Right lobe of liver (tissue), 6 donors: ENCODE data around the gene MAPK14. TPM values are rescaled to one million over a fixed set of nuclear protein-coding genes. Genes with fewer than 3 reads are reported as not detected.

Experiments used
- ATAC-seq, 4 donors: fragments of 200-7000 bp; cut with Tn5 transposase; one replicate each; pipeline ENCODE4 v1.9.1; 2020; ENCODE audit warnings: mild to moderate bottlenecking in 4 of 4, moderate library complexity in 4 of 4
- DNase-seq, 3 donors: peaks; one replicate each; pipeline ENCODE4 v3.0.0-alpha.2; 2020
- H3K27ac ChIP-seq, 3 donors: fragments of 200-600 bp; one replicate each; pipeline ENCODE4 v1.8.0; 2022
- H3K27me3 ChIP-seq, 2 donors: fragments of 200-600 bp; one replicate each; pipeline ENCODE4 v1.8.0; 2022
- H3K36me3 ChIP-seq, 4 donors: fragments of 200-600 bp; sonication (generic) in 1 of 4; one replicate each; pipeline versions ENCODE4 v1.5.1 to v1.8.0; 2017 to 2022; ENCODE audit warnings: control low read depth in 1 of 4
- H3K4me1 ChIP-seq, 4 donors: fragments of 200-600 bp; sonication (generic) in 1 of 4; one replicate each; pipeline versions ENCODE4 v1.5.1 to v1.8.0; 2017 to 2022; ENCODE audit warnings: control low read depth in 1 of 4
- H3K4me3 ChIP-seq, 3 donors: fragments of 200-600 bp; one replicate each; pipeline ENCODE4 v1.8.0; 2022
- H3K9me3 ChIP-seq, 4 donors: fragments of 200-600 bp; sonication (generic) in 1 of 4; one replicate each; pipeline versions ENCODE4 v1.5.1 to v1.8.0; 2017 to 2022; ENCODE audit warnings: control low read depth in 1 of 4
- CTCF ChIP-seq, 4 donors: fragments of 200-600 bp in 3 of 4; fragments of 450-650 bp in 1 of 4; IDR thresholded peaks; one replicate each; pipeline versions ENCODE4 v1.5.1 to v1.8.0; 2016 to 2022; ENCODE audit warnings: antibody characterized with exemption in 4 of 4, mild to moderate bottlenecking in 2 of 4
- POLR2A ChIP-seq: fragments of 450-650 bp; IDR thresholded peaks from one replicate; pipeline ENCODE4 v1.6.1; 2017; ENCODE audit warnings: antibody characterized with exemption, mild to moderate bottlenecking
- WGBS: methylation state at CpG from one replicate; pipeline ENCODE4 v1.1.6; 2018; ENCODE audit warnings: low coverage, low lambda C conversion rate; ENCODE audit not compliant: insufficient coverage; ENCODE audit errors: missing lambda C conversion rate; 5-methylcytosine and 5-hydroxymethylcytosine counted together
- intact Hi-C, 2 donors: fragments of 100-400 bp; cut with DNase I; formaldehyde crosslinking; loops; one replicate each; pipeline versions ENCODE4 v1.11.2 to v1.14.1; 2022
- total RNA-seq, 6 experiments: library from RNA; depleted of rRNA in 2 of 6; stranded (reverse); fragments of >200 nt in 2 of 6; fragmentation: NEBNext Ultra II Directional in 3 of 6; extraction: Animal tissue kit (Norgen Biotek cat#: 25700) in 3 of 6; gene quantifications; one replicate each; pipeline versions ENCODE4 v1.1.0 to v1.2.4, GENCODE V29; 2016 to 2023
- donor health status: DM: no; HTN: yes; CAD: no.
- donor health status: DM: no; HTN: no; CAD: no.
- donor health status: DM: no; HTN: no; CAD: no.
- donor health status: DM: no; HTN: yes; CAD: no.
- donor health status: DM: no; HTN: yes; CAD: no.

MAPK14 gene
- total RNA-seq, 6 experiments from 2014 or later: 37.9 to 53.3 (median 45.3) TPM

- no peak for DNase-seq
- no peak overlapping the region for H3K27ac ChIP-seq
- H3K4me1 ChIP-seq: no peaks in the 10 kb centered on the region
- intact Hi-C loops: no loop called here
- 0% methylated on average over 1 of the region's 1 CpG for WGBS
- ATAC-seq: no peak
- H3K36me3 ChIP-seq: no peaks in the 10 kb centered on the region
- H3K4me3 ChIP-seq: no peak overlapping the region
- TF ChIP-seq POLR2A (no peak), CTCF (IDR thresholded peaks at IDR 0.05) (no peak)
- H3K27me3 ChIP-seq: no peaks in the 10 kb centered on the region
- no peaks in the 10 kb centered on the region for H3K9me3 ChIP-seq
These were observed 7.5 kb upstream of the MAPK14 start for GRCh38 chr6:36020154-36020553.

DNA sequence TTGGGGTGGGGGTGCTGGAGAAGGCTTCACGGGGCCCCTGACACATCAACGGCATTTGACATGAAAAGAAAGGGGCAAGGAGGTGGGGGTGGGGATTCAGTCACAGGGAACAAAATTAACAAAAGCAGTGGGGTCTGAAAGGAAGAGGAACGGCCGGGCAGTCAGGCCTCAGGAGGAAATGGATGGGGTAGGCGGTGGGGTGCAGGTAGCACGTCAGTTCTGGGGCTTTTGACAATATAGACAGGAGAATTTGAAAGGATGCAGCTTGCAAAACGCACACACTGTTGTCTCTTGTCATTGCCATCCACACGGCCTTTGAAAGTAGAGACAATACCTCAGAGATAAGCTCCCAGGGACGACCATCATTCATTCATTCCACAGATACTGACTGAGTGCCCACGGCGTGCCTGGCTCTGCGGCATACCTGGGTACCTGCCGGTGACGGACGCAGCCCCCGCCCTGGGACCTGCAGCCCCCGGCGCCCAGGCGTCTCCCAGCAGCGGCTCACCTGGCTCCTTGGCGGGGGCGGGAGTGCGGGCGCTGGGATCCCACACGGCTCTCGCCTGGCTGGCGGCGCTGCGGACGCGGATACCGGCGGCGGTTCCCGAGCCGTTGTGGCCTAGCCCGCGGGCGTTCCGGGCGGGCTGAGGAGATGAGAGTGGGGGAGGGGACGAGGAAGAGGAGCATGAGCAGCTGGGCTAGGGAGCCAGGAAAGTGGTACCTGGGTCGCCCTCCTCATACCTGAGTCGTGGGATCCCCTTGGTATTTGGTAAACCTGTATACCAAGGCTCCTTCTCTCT, 3.4 kb upstream of the MAPK14 start, which contains the start of gene SLC26A8:
Gene SLC26A8, minus strand, starts transcription at position 646 of the 800 bp plus-strand sequence. CDS start 4,934 bp downstream, outside the sequence.
- Histone ChIP-seq H3K4me3 (no peak within 1 kb of the TSS), H3K4me1 (no peaks in the 10 kb centered on the region), H3K27ac (no peak within 1 kb of the TSS), H3K36me3 (no peaks in the 10 kb centered on the region), H3K27me3 (no peaks in the 10 kb centered on the region), H3K9me3 (no peaks in the 10 kb centered on the region)
- no peak for ATAC-seq
- intact Hi-C loops: no loop called here
- TF ChIP-seq POLR2A (no peak), CTCF (IDR thresholded peaks at IDR 0.05) (no peak)
- DNase-seq: peak in 2 of 3 donors; percentile 31 to 60
- 35% methylated on average over 23 of the region's 44 CpGs for WGBS

DNA sequence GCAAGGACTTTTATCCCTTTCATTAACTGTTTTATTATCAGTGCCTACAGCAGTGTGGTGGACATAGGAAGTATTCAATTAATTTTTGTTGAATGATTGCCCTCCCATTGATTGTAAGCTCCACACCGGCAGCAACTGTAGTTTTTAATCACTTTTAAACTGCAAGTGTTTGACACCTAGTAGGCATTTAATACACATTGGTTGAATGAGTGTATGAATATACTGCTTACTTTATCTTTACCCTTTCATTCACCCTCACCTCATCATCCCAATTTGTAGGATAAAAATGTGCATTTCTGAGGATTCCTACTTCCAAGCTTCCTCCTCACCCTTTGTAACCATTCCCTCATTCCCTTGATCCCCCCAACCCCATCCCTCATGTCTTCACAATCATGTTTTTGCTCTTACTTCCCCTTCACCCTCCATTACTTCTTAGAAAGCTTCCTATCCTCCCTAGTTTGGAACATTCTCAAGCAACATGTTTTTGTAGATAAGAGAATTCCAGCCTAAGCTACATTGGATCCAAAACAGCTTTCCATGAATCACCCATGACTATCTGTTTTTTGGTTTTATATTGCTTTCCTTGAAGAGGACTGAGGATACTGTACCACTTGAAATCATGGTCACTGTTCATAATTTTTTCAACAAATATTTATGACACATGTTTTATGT, 2.2 kb upstream of the MAPK14 start:
- Histone ChIP-seq H3K36me3 (no peaks in the 10 kb centered on the region), H3K4me3 (no peak overlapping the region), H3K4me1 (peaks cover 0 to 9% (median 3%) of the 10 kb centered on the region in 4 donors), H3K27ac (no peak overlapping the region), H3K9me3 (no peaks in the 10 kb centered on the region), H3K27me3 (no peaks in the 10 kb centered on the region)
- intact Hi-C loops: loop anchor here in 1 of 2 donors (5.0 kb wide), 1 partner anchor 72 kb away; no protein-coding TSS in a partner anchor
- no peak for ATAC-seq
- no peak for DNase-seq
- WGBS: 71% methylated on average over 1 of the region's 1 CpG
- no peak for TF ChIP-seq CTCF (IDR thresholded peaks at IDR 0.05)
- no peak for TF ChIP-seq POLR2A

DNA sequence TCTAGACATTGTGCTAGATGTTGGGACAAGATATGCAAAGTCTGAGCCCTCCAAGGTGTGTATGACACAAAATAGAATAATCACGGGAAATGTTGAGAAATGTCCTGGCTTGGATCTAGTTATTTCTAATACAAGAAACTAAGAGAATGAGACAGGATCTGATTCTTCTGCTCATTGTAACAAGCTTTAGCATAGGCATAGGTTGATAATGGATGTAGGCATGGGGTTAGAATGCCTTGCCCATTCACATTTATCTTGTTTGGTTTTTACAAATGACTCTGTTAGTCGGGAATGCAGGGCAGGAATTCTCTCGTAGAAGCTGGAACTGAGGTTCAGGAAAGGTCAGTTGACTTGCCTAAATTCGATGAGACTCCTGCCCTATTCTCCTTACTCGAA, 1.7 kb upstream of the MAPK14 start:
- WGBS: 48% methylated on average over 5 of the region's 5 CpGs
- Histone ChIP-seq H3K36me3 (no peaks in the 10 kb centered on the region), H3K4me3 (no peak overlapping the region), H3K4me1 (peaks cover 0 to 11% (median 5%) of the 10 kb centered on the region in 4 donors), H3K9me3 (no peaks in the 10 kb centered on the region), H3K27ac (no peak overlapping the region), H3K27me3 (no peaks in the 10 kb centered on the region)
- no peak for ATAC-seq
- TF ChIP-seq CTCF (IDR thresholded peaks at IDR 0.05) (no peak), POLR2A (no peak)
- no peak for DNase-seq
- intact Hi-C loops: loop anchor here in 1 of 2 donors (5.0 kb wide), 1 partner anchor 71 kb away; no protein-coding TSS in a partner anchor
